A673 (cell line): ENCODE results near the gene ZYG11B.

Source experiments
- CTCF ChIP-seq: fragments of 300-800, 200-600 bp; sonication (generic); conservative IDR thresholded peaks from 2 replicates; pipeline ENCODE4 v1.5.1; 2017; ENCODE audit warnings: low read depth, mild to moderate bottlenecking, antibody characterized with exemption, low read length, moderate library complexity, mixed read lengths
- EZH2 ChIP-seq: fragments of 200-600 bp; sonication (generic); IDR thresholded peaks from 2 replicates; pipeline ENCODE4 v1.6.1; 2017; ENCODE audit warnings: borderline replicate concordance, low read depth, mild to moderate bottlenecking, mixed read lengths, antibody characterized with exemption, low read length; ENCODE audit not compliant: poor library complexity, severe bottlenecking

GRCh38 chr1:52726265-52727113 lies at the start of gene ZYG11B:
- TF ChIP-seq CTCF (no peak), EZH2 (no peak)
